Ramos (cell line): ENCODE results near the gene EYA2.

Source experiments
- in situ Hi-C: fragments of 300-500 bp; cut with MboI; formaldehyde crosslinking; loops from one replicate; pipeline ENCODE4 v1.14.3; 2022; ENCODE audit warnings: low sequenced_read_pairs; ENCODE audit not compliant: unreplicated experiment

Gene EYA2

GRCh38 chr20:46974669-46975434, 80.2 kb downstream of the EYA2 start:
- in situ Hi-C loops: no loop called here

DNA sequence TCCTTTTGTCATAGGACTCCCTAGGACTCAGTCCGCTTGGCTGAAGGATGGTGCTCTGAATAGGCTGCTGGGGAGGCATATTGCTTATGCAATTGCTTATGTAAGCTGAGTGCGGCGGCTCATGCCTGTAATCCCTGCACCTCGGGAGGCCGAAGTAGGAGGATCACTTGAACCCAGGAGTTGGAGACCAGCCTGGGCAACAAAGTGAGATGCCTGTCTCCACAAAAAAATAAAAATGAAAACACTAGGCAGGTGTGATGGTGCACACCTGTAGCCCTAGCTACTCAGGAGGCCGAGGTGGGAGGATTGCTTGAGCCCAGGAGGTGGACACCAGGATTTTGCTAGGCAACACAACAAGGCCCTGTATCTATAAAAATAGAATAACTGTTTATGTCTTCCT, 81.3 kb downstream of the EYA2 start:
- in situ Hi-C loops: no loop called here

DNA sequence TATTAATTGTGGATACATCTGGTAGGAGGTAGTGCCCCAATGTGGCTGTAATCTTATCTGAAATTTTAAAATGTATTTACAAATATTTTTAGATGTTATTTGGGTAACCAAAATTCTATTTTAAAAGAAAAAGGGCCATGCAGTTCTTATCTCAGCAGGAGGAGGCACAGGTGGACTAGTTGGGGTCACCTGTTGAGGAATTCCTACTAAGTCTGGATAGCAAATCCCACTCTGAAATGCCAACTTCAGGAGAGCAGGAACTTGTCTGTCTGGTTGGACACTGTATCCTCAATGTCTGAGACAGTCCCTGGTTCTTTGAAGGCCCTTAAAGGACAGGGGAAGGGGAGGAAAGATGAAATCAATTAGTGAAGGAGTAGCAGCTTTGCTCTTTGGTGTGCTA, 82.6 kb downstream of the EYA2 start:
- in situ Hi-C loops: no loop called here

DNA sequence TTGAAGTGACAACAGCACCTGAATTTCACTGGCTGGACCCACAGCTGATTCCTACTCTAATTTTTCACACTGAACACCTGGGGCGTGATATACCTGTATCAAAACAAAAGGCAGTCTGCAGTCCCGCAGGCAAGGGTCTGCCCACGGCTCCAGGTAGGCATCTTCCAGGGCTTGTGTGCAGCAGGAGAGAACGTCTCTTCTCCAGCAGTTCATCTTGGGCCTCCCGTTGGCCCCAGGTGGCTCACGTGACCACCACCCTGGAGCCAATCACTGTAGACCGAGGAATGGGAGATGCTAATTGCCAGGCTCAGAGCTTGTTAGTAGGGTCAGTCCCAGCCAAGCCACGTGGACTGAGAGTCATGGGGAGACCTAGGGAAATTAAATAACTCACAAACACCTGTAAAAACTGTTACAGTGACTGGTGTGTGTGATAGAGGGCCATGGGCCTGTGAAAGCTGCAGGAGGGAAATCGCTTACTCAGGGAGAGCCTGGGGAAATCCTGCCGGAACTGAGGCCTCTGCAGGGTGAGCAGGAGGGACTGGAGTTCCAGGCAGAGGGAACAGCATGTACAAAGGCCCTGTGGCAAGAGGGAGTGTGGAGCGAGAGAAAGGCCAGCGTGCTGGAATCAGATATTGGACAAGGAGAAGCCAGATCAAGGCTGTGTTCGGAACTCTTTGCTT, 83.4 kb downstream of the EYA2 start:
- in situ Hi-C loops: no loop called here

DNA sequence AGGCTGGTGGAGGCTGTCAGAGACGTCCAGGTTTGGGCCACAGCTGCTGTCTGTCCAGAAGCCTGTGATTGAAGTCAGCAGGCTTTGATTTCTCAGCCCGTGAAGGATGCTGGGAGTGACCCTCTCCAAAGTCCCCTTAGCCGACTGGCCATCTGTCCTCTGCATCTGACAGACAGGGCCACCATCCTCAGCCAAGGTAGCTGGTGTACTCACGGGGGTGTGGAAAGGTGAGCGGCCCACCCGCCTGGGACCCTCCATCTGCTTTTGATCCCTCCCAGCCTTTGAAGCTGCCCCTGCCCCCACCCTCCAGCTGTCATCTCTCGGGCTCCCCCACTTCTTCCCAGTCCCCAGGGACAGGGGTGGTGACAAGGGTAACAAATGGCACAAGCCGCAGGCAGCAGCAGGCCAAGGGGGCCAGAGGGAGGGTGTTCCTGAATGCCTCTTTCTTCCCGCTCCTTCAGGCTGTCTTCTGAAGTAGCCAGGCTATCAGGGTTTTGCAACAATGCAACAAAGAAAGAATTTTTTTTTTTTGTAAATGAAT, 84.4 kb downstream of the EYA2 start:
- in situ Hi-C loops: no loop called here

- in situ Hi-C loops: no loop called here
Measured at GRCh38 chr20:46979603-46980241, 85.1 kb downstream of the EYA2 start.

- in situ Hi-C loops: no loop called here
Measured at GRCh38 chr20:46981184-46981583, 86.5 kb downstream of the EYA2 start.

- in situ Hi-C loops: no loop called here
Measured at GRCh38 chr20:46983466-46983865, 88.8 kb downstream of the EYA2 start.

DNA sequence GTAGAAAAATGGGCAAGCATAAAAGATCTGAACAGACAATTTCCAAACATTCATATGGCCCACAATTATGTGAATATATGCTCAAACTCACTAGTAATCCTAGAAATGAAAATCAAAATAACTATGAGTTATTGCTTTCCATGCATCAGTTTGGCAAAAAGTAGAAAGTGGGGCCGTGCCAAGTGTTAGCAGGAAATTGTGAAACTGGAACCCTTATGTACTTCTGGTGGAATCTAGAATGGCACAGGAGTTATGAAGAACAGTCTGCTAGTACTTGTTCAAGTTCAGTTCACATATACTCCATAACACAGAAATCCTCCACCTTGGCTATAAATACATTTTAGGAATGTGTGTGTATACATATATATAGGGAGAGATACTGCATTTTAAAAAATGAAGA, 89.8 kb downstream of the EYA2 start:
- in situ Hi-C loops: no loop called here

- in situ Hi-C loops: no loop called here
Measured at GRCh38 chr20:46985250-46985649, 90.6 kb downstream of the EYA2 start.

- in situ Hi-C loops: no loop called here
Measured at GRCh38 chr20:46985671-46986070, 91.0 kb downstream of the EYA2 start.

DNA sequence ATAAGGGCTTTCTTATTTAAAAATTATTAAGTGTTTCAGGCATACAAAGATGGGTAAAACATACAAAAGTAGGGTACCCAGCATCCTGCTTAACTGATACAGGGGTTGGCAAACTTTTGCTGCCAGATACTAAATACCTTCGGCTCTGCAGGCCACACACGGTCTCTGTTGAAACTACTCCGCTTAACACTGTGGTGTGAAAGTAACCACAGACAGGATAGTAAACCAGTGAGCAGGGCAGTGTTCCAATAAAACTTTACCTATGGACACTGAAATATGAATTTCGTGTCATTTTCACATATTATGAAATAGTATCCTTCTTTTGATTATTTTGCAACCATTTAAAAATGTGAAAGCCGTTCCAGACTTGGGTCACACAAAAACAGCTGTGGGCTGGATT, 92.4 kb downstream of the EYA2 start:
- in situ Hi-C loops: no loop called here

DNA sequence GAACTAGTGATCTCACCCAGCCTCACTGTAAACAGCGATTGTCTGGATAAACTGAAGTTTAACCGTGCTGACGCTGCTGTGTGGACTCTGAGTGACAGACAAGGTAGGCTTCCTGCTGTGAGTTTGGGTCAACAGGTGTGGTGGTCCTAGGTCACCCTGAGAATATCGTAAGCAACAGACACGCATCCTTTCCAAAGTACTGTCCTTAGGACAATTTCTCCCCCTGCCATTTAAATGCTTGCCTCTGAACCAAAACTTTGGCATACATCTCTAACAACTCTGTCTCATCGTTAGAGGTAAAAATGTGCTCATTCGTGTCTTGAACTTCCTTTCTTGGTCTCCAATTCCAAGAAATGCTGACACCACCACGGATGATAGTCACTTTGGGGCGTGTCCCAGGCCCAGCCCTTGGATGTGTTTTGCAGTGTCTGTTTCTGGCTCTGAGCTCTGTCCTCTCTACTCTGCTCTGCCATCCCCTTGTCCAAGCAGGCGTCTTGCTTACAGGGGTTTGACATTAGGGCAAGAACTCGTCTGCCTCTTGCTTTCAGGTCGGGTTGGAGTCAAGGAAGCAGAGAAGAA, 95.5 kb downstream of the EYA2 start:
- in situ Hi-C loops: no loop called here

DNA sequence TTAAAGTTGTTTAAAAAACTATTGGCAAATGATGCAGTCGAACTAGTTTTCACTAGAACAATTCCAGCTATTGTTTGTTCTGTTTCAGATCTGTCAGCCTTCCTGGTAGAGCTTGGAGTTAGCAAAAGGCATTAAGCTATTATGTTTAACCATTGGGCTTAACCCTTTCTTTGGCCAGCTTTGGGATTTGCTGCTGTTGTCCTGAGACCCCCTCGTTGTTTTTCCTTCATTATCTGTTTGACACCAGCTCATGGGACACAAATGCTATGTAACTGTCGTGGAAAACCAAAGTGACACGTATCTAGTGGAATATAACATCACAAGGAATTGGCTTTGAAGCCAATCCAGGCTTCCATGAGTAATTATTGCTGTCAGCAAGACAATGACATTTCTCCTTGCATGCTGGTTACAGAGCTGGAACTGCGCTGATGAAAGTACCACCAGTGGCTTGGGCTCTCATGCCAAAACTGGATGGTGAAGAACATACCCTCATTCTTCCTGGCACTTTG, 96.0 kb downstream of the EYA2 start:
- in situ Hi-C loops: no loop called here

DNA sequence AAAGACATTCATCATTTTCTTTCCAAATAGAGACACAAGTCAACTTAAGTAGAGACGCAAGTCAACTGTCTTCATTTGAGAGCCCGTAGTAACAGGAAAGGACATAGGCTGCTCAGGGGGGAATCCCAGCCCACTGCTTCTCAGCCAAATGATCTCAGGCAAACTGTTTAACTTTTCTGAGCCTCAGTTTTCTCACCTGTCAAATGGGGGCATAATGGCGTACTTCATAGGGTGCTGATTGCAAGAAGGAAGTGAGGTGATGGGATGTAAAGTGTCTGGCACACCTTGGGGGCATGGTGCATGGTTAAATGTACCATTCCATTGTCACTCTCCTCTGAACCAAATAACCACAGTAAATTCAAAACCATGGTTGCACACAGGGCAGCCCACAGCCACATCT, 96.5 kb downstream of the EYA2 start:
- in situ Hi-C loops: no loop called here

DNA sequence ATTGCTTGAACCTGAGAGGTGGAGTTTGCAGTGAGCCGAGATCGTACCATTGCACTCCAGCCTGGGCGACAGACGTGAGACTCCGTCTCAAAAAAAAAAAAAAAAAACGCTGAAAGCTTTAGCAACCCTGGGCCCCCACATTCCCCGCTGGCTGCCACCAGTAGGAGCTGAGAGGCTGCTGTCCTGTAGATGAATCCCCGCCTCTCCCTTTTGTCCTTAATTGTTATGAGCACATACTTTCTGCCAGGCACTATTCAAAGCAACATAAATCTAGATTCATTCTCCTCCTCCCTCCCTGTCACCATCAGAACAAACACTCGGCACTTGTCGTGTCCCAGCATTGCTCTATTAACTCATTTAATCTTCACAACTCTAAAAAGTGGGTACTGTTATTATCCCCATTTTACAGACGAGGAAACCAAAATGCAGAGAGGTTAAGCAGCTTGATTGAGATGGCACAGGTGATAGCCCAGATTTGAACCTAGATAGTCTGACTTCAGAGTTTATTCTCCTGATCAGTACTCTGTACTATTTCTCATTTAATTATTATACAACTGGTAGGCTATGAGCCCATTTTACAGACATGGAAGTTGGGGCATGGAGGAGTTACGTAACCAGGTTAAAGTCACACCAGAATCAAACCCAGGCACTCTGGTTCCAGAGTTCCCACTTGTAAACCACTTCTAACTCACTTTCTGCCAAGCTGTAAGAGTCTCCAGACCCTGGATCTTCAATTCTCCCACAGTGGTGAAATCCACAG, 97.4 kb downstream of the EYA2 start:
- in situ Hi-C loops: no loop called here

DNA sequence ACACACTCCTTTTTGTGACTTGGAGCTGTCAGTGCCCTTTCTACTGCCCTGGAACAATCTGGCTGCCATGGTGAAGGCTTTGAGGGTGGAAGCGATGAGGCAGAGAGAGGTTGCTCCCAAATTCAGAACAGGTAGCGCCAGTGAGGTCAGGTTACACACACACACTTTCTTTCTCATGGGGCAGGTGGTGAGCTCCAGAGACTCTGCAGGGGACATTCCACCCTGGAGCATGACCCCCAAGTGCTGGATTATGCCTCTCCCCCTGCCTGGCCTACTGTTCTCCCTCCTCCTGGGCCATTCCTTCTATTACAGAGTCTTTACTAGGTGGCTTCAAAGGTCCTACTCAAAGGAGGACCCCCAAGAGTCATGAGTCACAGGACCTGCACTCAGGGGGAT, 98.0 kb downstream of the EYA2 start:
- in situ Hi-C loops: no loop called here

GRCh38 chr20:46993465-46994095, 98.9 kb downstream of the EYA2 start:
- in situ Hi-C loops: no loop called here

GRCh38 chr20:46994341-46994740, 99.7 kb downstream of the EYA2 start:
- in situ Hi-C loops: no loop called here
